GM20000 (cell line): ENCODE results near the gene PKD1.

Experiments
- DNase-seq: peaks from one replicate; pipeline ENCODE4 v3.0.0; 2012; ENCODE audit warnings: low spot score
- TF ChIP-seq, protein P1 (sequence below): IDR thresholded peaks from 2 replicates; pipeline ENCODE4 v1.5.1; 2012; ENCODE audit warnings: mild to moderate bottlenecking, control low read depth; ENCODE audit errors: extremely low read depth, missing control alignments

The PKD1 gene

GRCh38 chr16:2047330-2048115 lies 88.2 kb downstream of the PKD1 start, which contains the start of the genes NTHL1 and TSC2:
Gene NTHL1 (minus strand): TSS chr16:2047834. CDS start chr16:2047823, 11 bp downstream.
Gene TSC2 (plus strand): TSS chr16:2047985. CDS start chr16:2048616, 631 bp downstream.
- peak; percentile 99 for DNase-seq
- TF ChIP-seq, protein P1, sequence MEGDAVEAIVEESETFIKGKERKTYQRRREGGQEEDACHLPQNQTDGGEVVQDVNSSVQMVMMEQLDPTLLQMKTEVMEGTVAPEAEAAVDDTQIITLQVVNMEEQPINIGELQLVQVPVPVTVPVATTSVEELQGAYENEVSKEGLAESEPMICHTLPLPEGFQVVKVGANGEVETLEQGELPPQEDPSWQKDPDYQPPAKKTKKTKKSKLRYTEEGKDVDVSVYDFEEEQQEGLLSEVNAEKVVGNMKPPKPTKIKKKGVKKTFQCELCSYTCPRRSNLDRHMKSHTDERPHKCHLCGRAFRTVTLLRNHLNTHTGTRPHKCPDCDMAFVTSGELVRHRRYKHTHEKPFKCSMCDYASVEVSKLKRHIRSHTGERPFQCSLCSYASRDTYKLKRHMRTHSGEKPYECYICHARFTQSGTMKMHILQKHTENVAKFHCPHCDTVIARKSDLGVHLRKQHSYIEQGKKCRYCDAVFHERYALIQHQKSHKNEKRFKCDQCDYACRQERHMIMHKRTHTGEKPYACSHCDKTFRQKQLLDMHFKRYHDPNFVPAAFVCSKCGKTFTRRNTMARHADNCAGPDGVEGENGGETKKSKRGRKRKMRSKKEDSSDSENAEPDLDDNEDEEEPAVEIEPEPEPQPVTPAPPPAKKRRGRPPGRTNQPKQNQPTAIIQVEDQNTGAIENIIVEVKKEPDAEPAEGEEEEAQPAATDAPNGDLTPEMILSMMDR, result no peak

- TF ChIP-seq, protein P1, result no peak
- DNase-seq, result no peak
Measured at GRCh38 chr16:2046893-2047329, 88.8 kb downstream of the PKD1 start.

DNA sequence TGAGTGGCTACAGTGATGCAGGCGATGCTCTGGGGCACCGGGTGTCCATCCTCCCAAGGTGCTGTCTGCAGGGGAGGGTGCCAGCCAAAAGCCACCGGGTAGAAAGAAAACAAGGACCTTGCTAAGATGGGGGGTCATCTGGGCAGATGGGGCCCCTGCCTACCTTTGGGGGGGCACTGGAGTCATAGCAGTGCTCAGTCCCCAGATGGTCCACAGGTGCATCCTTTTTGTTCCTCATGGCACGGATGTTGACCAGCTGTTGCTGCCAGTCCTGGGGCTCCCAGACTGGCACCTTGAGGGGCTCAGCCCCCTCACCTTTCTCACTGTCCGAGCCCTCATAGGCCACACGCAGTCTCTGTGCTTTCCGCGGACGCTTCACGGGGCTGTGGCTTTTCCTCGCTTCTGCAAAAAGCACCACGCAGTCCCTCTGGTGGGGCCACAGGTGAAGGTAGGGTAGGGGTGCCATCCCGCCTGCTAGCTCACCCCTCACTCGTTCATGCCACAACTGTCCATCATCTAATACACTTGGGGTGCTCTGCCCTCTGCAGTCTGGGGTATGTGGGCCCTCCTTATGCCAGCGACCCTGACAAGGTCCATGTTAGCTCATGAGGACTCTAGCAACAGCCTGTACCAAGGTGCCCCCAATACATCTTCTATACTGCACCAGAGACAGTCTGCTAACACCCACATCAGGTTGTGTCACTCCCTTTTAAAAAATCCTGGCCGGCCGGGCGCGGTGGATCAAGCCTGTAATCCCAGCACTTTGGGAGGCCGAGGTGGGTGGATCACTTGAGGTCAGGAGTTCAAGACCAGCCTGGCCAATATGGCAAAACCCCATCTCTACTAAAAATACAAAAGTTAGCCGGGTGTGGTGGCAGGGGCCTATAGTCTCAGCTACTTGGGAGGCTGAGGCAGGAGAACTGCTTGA lies 89.5 kb downstream of the PKD1 start:
- no peak for DNase-seq
- TF ChIP-seq, protein P1, result no peak

GRCh38 chr16:2044541-2044940 lies 91.2 kb downstream of the PKD1 start:
- TF ChIP-seq, protein P1, result no peak
- DNase-seq, result no peak

DNA sequence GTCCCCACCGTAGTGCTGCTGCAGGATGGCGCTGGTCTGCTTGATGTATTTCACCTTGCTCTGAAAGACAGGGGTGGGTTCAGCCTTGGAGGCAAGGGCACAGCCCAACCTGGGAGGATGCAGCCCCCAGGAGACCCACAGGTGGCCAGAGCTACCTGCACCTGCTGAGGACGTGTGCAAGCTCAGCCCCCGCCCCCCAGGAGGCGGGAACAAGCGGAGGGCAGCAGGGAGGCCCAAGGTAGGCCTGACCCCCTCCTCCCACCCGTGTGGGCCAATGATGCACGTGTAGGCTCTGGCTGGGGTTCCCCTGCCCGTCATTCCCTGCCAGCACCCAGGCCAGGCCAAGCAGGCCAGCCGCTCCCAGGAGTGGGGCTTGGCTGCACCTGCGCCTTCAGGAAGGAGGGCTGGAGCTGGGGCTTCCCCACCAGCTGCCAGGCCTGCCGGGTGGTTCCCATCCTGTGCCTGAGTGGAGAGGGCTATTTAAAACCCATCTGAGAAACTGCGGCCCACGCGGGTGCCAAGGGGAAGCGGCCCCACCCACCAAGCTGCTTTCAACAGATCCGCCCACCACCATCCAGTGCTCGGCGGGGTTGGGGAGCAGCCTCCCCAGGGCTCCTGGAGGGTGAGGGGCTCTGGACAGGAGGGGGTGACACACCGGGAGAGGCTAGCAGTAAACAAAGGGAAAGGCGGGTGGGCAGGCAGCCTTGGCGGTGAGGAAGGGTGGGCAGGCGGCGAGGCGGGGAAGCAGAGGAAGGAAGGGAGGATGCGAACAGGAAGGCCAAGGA lies 91.8 kb downstream of the PKD1 start:
- no peak for DNase-seq
- TF ChIP-seq, protein P1, result no peak

DNA sequence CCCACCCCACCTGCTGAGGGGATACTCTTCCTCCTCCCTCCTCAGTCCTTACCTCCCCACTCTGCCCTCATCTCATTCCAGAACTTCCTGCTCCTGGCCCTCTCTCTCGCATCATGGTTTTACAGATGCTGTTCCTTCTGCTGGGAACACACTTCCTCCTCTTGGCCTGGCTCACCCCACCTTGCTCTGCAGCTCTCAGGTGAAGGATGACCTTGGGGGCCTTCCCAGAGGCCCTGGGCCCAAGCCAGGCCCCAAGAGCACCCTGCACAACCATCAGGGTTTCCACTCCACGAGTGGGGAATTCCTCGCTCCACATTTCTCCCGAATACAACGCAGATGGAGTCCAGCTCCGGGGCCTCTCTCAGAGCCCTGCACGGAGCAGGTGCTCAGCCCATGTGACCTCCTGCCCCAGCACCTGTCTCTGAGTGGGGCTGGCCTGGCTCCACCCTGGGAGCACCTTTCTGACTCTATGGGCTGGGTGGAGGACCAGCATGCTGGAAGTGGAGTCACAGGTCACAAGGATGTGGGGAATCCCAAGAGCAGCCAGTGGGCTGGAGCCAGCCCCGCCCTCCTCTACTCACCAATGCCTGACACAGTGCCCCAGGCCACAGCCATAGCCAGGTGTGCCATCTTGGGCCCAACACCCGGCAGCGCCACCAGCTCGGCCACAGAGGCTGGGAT lies 92.6 kb downstream of the PKD1 start:
- DNase-seq, result no peak
- TF ChIP-seq, protein P1, result no peak
